Measurements from ENCODE around the gene TRAF4. TPM values are rescaled to one million over a fixed set of nuclear protein-coding genes. Genes with fewer than 3 reads are reported as not detected.

The TRAF4 gene
- total RNA-seq, 4 donors from 2014 or later, result 4.6 to 12.6 (median 10.6) TPM

DNA sequence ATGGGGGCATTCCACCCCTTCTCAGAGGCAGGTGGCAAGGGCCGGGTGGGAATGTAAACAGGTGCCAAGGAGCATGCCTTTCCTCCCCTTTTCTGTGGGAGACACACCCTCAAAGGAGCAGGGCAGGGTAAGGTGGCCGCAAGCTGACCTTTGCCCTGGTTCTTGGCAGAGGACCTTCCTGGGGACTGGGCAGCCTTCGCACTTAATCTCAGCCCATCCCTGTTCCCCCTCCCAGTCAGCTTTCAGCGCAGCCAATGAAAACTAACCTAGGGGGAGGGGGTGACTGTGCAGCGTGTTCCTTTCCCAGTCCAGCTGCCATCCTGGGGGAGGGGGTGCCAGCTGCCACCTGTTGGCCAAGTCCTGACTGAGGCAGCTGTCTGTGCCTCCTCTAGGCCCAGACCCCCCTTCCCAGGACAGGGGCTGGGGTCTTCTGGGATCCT lies 2.8 kb downstream of the TRAF4 start:
- Histone ChIP-seq H3K9me3 (no peaks in the 10 kb centered on the region), H3K27ac (replicated peaks in 1 of 4) (peak overlapping the region; percentile 37 to 95 (median 90)), H3K36me3 (peaks cover 0 to 28% (median 23%) of the 10 kb centered on the region in 4 donors), H3K4me3 (no peak overlapping the region), H3K4me1 (peaks cover 45 to 69% (median 62%) of the 10 kb centered on the region in 4 donors), H3K27me3 (no peaks in the 10 kb centered on the region)
- no peak for TF ChIP-seq POLR2A (IDR thresholded peaks at IDR 0.05; ENCODE audit: low read depth)
- TF ChIP-seq POLR2AphosphoS5 (IDR thresholded peaks at IDR 0.05), result no peak
- TF ChIP-seq CTCF (IDR thresholded peaks at IDR 0.05), result no peak
- no peak for TF ChIP-seq EP300 (IDR thresholded peaks at IDR 0.05)
- intact Hi-C loops (cut with DNase I), result no loop called here
- DNase-seq (ENCODE audit: extremely low spot score), result no peak
- WGBS, result 66% methylated on average over 5 of the region's 5 CpGs

- peaks cover 0 to 28% (median 23%) of the 10 kb centered on the region in 4 donors for H3K36me3 ChIP-seq
- intact Hi-C loops (cut with DNase I), result no loop called here
- TF ChIP-seq POLR2AphosphoS5 (IDR thresholded peaks at IDR 0.05) (no peak), CTCF (IDR thresholded peaks at IDR 0.05) (no peak), EP300 (IDR thresholded peaks at IDR 0.05) (no peak), POLR2A (IDR thresholded peaks at IDR 0.05; ENCODE audit: low read depth) (no peak)
- peak overlapping the region; percentile 37 to 95 (median 90) for H3K27ac ChIP-seq (replicated peaks in 1 of 4)
- peaks cover 45 to 69% (median 62%) of the 10 kb centered on the region in 4 donors for H3K4me1 ChIP-seq
- H3K27me3 ChIP-seq, result no peaks in the 10 kb centered on the region
- 71% methylated on average over 3 of the region's 7 CpGs for WGBS
- H3K9me3 ChIP-seq, result no peaks in the 10 kb centered on the region
- no peak for DNase-seq (ENCODE audit: extremely low spot score)
- H3K4me3 ChIP-seq, result no peak overlapping the region
These were observed 3.4 kb downstream of the TRAF4 start for GRCh38 chr17:28747051-28747691.

- Histone ChIP-seq H3K27ac (replicated peaks in 1 of 4) (no peak overlapping the region), H3K9me3 (no peaks in the 10 kb centered on the region), H3K27me3 (no peaks in the 10 kb centered on the region), H3K4me3 (no peak overlapping the region), H3K4me1 (peaks cover 43 to 62% (median 57%) of the 10 kb centered on the region in 4 donors), H3K36me3 (peaks cover 0 to 28% (median 23%) of the 10 kb centered on the region in 4 donors)
- DNase-seq (ENCODE audit: extremely low spot score), result no peak
- TF ChIP-seq POLR2A (IDR thresholded peaks at IDR 0.05; ENCODE audit: low read depth) (no peak), POLR2AphosphoS5 (IDR thresholded peaks at IDR 0.05) (no peak), EP300 (IDR thresholded peaks at IDR 0.05) (no peak), CTCF (IDR thresholded peaks at IDR 0.05) (no peak)
- intact Hi-C loops (cut with DNase I), result loop anchor here (2.0 kb wide), 1 partner anchor 21 kb away; the partner anchor contains the start of gene TLCD1
- 93% methylated on average over 10 of the region's 18 CpGs for WGBS
These were observed 4.3 kb downstream of the TRAF4 start for GRCh38 chr17:28747801-28748750.

- H3K27ac ChIP-seq (replicated peaks in 1 of 4), result peak overlapping the region; percentile 13 to 60 (median 36)
- H3K9me3 ChIP-seq, result no peaks in the 10 kb centered on the region
- intact Hi-C loops (cut with DNase I), result loop anchor here (2.0 kb wide), 1 partner anchor 22 kb away; the partner anchor contains the start of gene TLCD1
- peaks cover 0 to 28% (median 23%) of the 10 kb centered on the region in 4 donors for H3K36me3 ChIP-seq
- H3K4me3 ChIP-seq, result no peak overlapping the region
- peaks cover 39 to 55% (median 51%) of the 10 kb centered on the region in 4 donors for H3K4me1 ChIP-seq
- TF ChIP-seq POLR2A (IDR thresholded peaks at IDR 0.05; ENCODE audit: low read depth) (no peak), CTCF (IDR thresholded peaks at IDR 0.05) (no peak), EP300 (IDR thresholded peaks at IDR 0.05) (no peak), POLR2AphosphoS5 (IDR thresholded peaks at IDR 0.05) (no peak)
- H3K27me3 ChIP-seq, result no peaks in the 10 kb centered on the region
- no peak for DNase-seq (ENCODE audit: extremely low spot score)
- WGBS, result 75% methylated on average over 9 of the region's 18 CpGs
These were observed 5.2 kb downstream of the TRAF4 start for GRCh38 chr17:28748852-28749515.
